GM12878 (cell line): Measurements from ENCODE around the gene KCNG3. TPM values are rescaled to one million over a fixed set of nuclear protein-coding genes. Genes with fewer than 3 reads are reported as not detected.

ENCODE experiments used
- ATAC-seq: fragments of 200-7000 bp; cut with Tn5 transposase; 3 replicates; pipeline ENCODE4 v1.9.1; 2020; ENCODE audit warnings: mild to moderate bottlenecking, moderate library complexity
- BruUV-seq: library from RNA; stranded (reverse); fragments of 400-500 nt; replicated peaks from 2 replicates; lab custom pipeline; 2021; lab: Mats Ljungman, UMichigan
- CTCF ChIA-PET: fragments of 300-600 bp; sonication (Branson Sonifier 250); formaldehyde crosslinking; extraction: SDS; loops from one replicate; lab custom pipeline; 2021; ENCODE audit warnings: inconsistent platforms; lab: Yijun Ruan, JAX
- POLR2A ChIA-PET: fragments of 350-600 bp; formaldehyde crosslinking; extraction: SDS; loops from one replicate; lab custom pipeline; 2021; ENCODE audit warnings: inconsistent platforms; lab: Charles Lee
- RAD21 ChIA-PET: fragments of 300-600 bp; sonication (Branson Sonifier 250); formaldehyde crosslinking; loops from one replicate; lab custom pipeline; 2023; ENCODE audit warnings: antibody characterized with exemption; ENCODE audit not compliant: unreplicated experiment; lab: Charles Lee
- SMC1A ChIA-PET: fragments of 300-600 bp; sonication (Branson Sonifier 250); formaldehyde crosslinking; loops from one replicate; lab custom pipeline; 2023; ENCODE audit not compliant: unreplicated experiment, uncharacterized antibody; lab: Charles Lee
- DNase-seq: peaks from one replicate; pipeline ENCODE4 v3.0.0-alpha.2; 2011; ENCODE audit warnings: low read depth, low spot score
- FAIRE-seq: peaks from 3 replicates; lab custom pipeline; 2011; peaks lifted over from hg19 to GRCh38; lab: Jason Lieb, UNC
- H2AFZ ChIP-seq: 2 replicates; pipeline ENCODE4 v1.6.0; 2011; ENCODE audit warnings: low read depth, low read length, control low read depth; ENCODE audit not compliant: control insufficient read depth
- H3K27ac ChIP-seq: 2 replicates; pipeline ENCODE4 v1.5.1; 2011; ENCODE audit warnings: control low read depth; ENCODE audit not compliant: control insufficient read depth, insufficient read depth
- H3K27me3 ChIP-seq, 2 experiments: replicated peaks in 1 of 2; 2 replicates each; pipeline versions ENCODE4 v1.6.0 to v1.6.1; 2011; ENCODE audit warnings: low read length in 1 of 2; ENCODE audit not compliant: control insufficient read depth in 2 of 2, insufficient read depth in 2 of 2
- H3K36me3 ChIP-seq, 2 experiments: 2 replicates each; pipeline ENCODE4 v1.5.1; 2011; ENCODE audit warnings: low read length in 1 of 2; ENCODE audit not compliant: control insufficient read depth in 2 of 2, insufficient read depth in 2 of 2
- H3K4me1 ChIP-seq: 2 replicates; pipeline ENCODE4 v1.6.1; 2011; ENCODE audit warnings: mild to moderate bottlenecking, low read length, moderate library complexity, mixed read lengths; ENCODE audit not compliant: control insufficient read depth, insufficient read depth
- H3K4me2 ChIP-seq: 2 replicates; pipeline ENCODE4 v1.6.0; 2011; ENCODE audit warnings: control low read depth; ENCODE audit not compliant: control insufficient read depth, insufficient read depth
- H3K4me3 ChIP-seq: fragments of 200-600 bp; sonication (generic); 2 replicates; pipeline ENCODE4 v1.5.1; 2016
- H3K79me2 ChIP-seq: 2 replicates; pipeline ENCODE4 v1.6.0; 2011; ENCODE audit warnings: low read length; ENCODE audit not compliant: control insufficient read depth, insufficient read depth
- H3K9ac ChIP-seq: 2 replicates; pipeline ENCODE4 v1.8.0; 2011; ENCODE audit warnings: low read length, control low read depth, mixed read lengths; ENCODE audit not compliant: control insufficient read depth, insufficient read depth
- H3K9me3 ChIP-seq: replicated peaks from 3 replicates; pipeline ENCODE4 v1.5.1; 2011; ENCODE audit warnings: mild to moderate bottlenecking, low read length; ENCODE audit not compliant: control insufficient read depth, insufficient read depth
- H4K20me1 ChIP-seq: 2 replicates; pipeline ENCODE4 v1.6.0; 2011; ENCODE audit not compliant: control insufficient read depth, insufficient read depth
- GABPA ChIP-seq: IDR thresholded peaks from 2 replicates; pipeline ENCODE4 v1.6.1; 2014; ENCODE audit warnings: antibody characterized with exemption, low read depth, mild to moderate bottlenecking, inconsistent platforms
- HDAC6 ChIP-seq: fragments of 200-600 bp; sonication (generic); IDR thresholded peaks from one replicate; pipeline ENCODE4 v1.8.0; 2017; ENCODE audit warnings: antibody characterized with exemption; ENCODE audit not compliant: unreplicated experiment
- IKZF2 ChIP-seq, 2 experiments: fragments of 450-650 bp; IDR thresholded peaks; 2 replicates each; pipeline ENCODE4 v1.6.1; 2017; ENCODE audit warnings: mild to moderate bottlenecking in 2 of 2, moderate library complexity in 2 of 2
- LARP7 ChIP-seq: fragments of 450-650 bp; IDR thresholded peaks from 2 replicates; pipeline ENCODE4 v1.6.1; 2017; ENCODE audit warnings: mild to moderate bottlenecking
- MTA3 ChIP-seq: IDR thresholded peaks from 2 replicates; pipeline ENCODE4 v1.6.1; 2012; ENCODE audit warnings: low read length, inconsistent platforms, borderline replicate concordance
- NR2C2 ChIP-seq: IDR thresholded peaks from 2 replicates; pipeline ENCODE4 v1.6.1; 2011; ENCODE audit warnings: borderline replicate concordance, low read depth; ENCODE audit not compliant: control insufficient read depth, insufficient read length
- NRF1 ChIP-seq: conservative IDR thresholded peaks from 2 replicates; pipeline ENCODE4 v1.6.1; 2011; ENCODE audit warnings: mild to moderate bottlenecking, low read depth, low read length, improper control_type of control experiment
- PAX8 ChIP-seq: fragments of 450-650 bp; IDR thresholded peaks from 2 replicates; pipeline ENCODE4 v1.6.1; 2017; ENCODE audit warnings: mild to moderate bottlenecking, moderate library complexity
- SMARCA5 ChIP-seq: fragments of 450-650 bp; IDR thresholded peaks from 2 replicates; pipeline ENCODE4 v1.6.1; 2017; ENCODE audit warnings: mild to moderate bottlenecking
- STAT3 ChIP-seq: IDR thresholded peaks from 2 replicates; pipeline ENCODE4 v1.6.1; 2011; ENCODE audit warnings: low read depth, low read length, improper control_type of control experiment
- WRNIP1 ChIP-seq: IDR thresholded peaks from 2 replicates; pipeline ENCODE4 v1.6.1; 2011; ENCODE audit warnings: low read depth, low read length, improper control_type of control experiment, borderline replicate concordance
- YY1 ChIP-seq: IDR thresholded peaks from 2 replicates; pipeline ENCODE4 v1.6.1; 2011; ENCODE audit warnings: low read depth, mild to moderate bottlenecking, low read length
- ZNF622 ChIP-seq: fragments of 450-650 bp; IDR thresholded peaks from 2 replicates; pipeline ENCODE4 v1.6.1; 2017; ENCODE audit warnings: mild to moderate bottlenecking, inconsistent platforms
- WGBS: methylation state at CpG from one replicate; pipeline ENCODE4 v1.1.6; 2016; ENCODE audit warnings: low lambda C conversion rate; ENCODE audit not compliant: insufficient replicate concordance, insufficient coverage; ENCODE audit errors: missing lambda C conversion rate; 5-methylcytosine and 5-hydroxymethylcytosine counted together
- in situ Hi-C: fragments of 300-500 bp; cut with MboI; formaldehyde crosslinking; loops from 9 replicates; pipeline ENCODE4 v1.14.3; 2018; ENCODE audit warnings: mixed read lengths
- intact Hi-C: fragments of 100-400 bp; cut with micrococcal nuclease; formaldehyde crosslinking; loops from one replicate; pipeline ENCODE4 v1.14.2; 2022; ENCODE audit not compliant: unreplicated experiment
- polyA plus RNA-seq, 11 experiments: library from polyadenylated mRNA; depleted of rRNA in 4 of 11; unstranded in 6 of 11; stranded (reverse) in 5 of 11; fragments of >200 nt; fragmentation: Nextera tagmentation in 4 of 11; fragmentation: Illumina TruSeq in 1 of 11; extraction: Ambion mirVana in 4 of 11; extraction: Trizol in 1 of 11; gene quantifications; 1 replicate in 1 of 11; 2 replicates in 10 of 11; pipeline versions ENCODE4 v1.2.1 to v1.2.3, GENCODE V29; 2011 to 2016; ENCODE audit warnings: inconsistent platforms in 2 of 11, missing spikeins in 2 of 11, low read depth in 1 of 11
- total RNA-seq, 4 experiments: library from RNA; depleted of rRNA in 3 of 4; stranded (reverse); fragments of >200 nt in 3 of 4; fragmentation: Illumina TruSeq in 1 of 4; extraction: Trizol in 1 of 4; gene quantifications; 2 replicates each; pipeline versions ENCODE4 v1.2.1 to v1.2.3, GENCODE V29; 2013 to 2021
- TF ChIP-seq, protein P1 (sequence below), 3 experiments: IDR thresholded peaks in 2 of 3; conservative IDR thresholded peaks in 1 of 3; 2 replicates each; pipeline ENCODE4 v1.5.1; 2011; ENCODE audit warnings: low read depth in 3 of 3, low read length in 3 of 3, mild to moderate bottlenecking in 3 of 3, control low read depth in 2 of 3, moderate library complexity in 2 of 3, inconsistent platforms in 1 of 3, mixed read lengths in 1 of 3; ENCODE audit not compliant: control insufficient read depth in 2 of 3, insufficient read depth in 1 of 3; ENCODE audit errors: extremely low read depth in 1 of 3
- TF ChIP-seq, protein P2 (sequence below): fragments of 450-650 bp; IDR thresholded peaks from 2 replicates; pipeline ENCODE4 v1.6.1; 2017; ENCODE audit warnings: mild to moderate bottlenecking, moderate library complexity
- TF ChIP-seq, protein P3 (sequence below): fragments of 450-650 bp; IDR thresholded peaks from 2 replicates; pipeline ENCODE4 v1.6.1; 2016; ENCODE audit warnings: mild to moderate bottlenecking

The KCNG3 gene
- total and polyA plus RNA-seq, 10 of the 15 experiments (the other 5 are each of a cell fraction or from before 2014, with no cell fraction given): 0.01 to 0.06 (median 0.04) TPM; not detected in 4

DNA sequence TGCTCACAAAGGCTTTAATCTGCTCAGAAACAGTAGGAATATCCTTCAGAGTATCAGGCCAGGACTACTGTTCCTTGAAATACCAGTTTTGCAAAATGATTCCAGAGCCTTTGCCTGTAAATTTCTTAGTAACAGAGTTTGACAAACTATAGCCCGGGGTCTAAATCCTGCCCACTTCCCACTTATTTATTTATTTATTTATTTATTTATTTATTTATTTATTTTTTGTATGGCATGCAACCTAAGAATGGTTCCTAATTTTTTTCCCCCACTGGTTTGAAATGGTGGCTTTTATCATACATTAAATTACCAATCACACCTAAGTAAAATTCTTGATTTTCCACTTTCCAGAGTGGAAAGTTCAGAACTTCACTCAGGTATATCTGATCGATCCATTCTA lies 45.6 kb downstream of the KCNG3 start:
- Histone ChIP-seq H3K36me3 (no peaks in the 10 kb centered on the region), H3K9ac (no peak overlapping the region), H3K27me3 (peaks cover 0 to 2% of the 10 kb centered on the region in 2 experiments; a peak in 1 of 4 replicates), H3K27ac (no peak overlapping the region), H3K4me3 (no peak overlapping the region), H4K20me1 (no peaks in the 10 kb centered on the region), H3K4me1 (no peaks in the 10 kb centered on the region), H3K9me3 (no peaks in the 10 kb centered on the region), H3K79me2 (no peaks in the 10 kb centered on the region), H3K4me2 (no peak overlapping the region), H2AFZ (no peak overlapping the region)
- no peak for ATAC-seq
- no peak for FAIRE-seq
- no peak for TF ChIP-seq LARP7
- TF ChIP-seq HDAC6: no peak
- TF ChIP-seq GABPA: no peak
- TF ChIP-seq, protein P1, sequence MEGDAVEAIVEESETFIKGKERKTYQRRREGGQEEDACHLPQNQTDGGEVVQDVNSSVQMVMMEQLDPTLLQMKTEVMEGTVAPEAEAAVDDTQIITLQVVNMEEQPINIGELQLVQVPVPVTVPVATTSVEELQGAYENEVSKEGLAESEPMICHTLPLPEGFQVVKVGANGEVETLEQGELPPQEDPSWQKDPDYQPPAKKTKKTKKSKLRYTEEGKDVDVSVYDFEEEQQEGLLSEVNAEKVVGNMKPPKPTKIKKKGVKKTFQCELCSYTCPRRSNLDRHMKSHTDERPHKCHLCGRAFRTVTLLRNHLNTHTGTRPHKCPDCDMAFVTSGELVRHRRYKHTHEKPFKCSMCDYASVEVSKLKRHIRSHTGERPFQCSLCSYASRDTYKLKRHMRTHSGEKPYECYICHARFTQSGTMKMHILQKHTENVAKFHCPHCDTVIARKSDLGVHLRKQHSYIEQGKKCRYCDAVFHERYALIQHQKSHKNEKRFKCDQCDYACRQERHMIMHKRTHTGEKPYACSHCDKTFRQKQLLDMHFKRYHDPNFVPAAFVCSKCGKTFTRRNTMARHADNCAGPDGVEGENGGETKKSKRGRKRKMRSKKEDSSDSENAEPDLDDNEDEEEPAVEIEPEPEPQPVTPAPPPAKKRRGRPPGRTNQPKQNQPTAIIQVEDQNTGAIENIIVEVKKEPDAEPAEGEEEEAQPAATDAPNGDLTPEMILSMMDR (IDR thresholded peaks at IDR 0.05 in 2 of 3, conservative IDR thresholded peaks at IDR 0.05 in 1 of 3; ENCODE audit: control insufficient read depth in 2 of 3, extremely low read depth in 1 of 3, insufficient read depth in 1 of 3, low read depth in 3 of 3, low read length in 3 of 3): no peak
- TF ChIP-seq PAX8: no peak
- TF ChIP-seq YY1: no peak
- no peak for TF ChIP-seq STAT3
- no peak for TF ChIP-seq NRF1
- no peak for TF ChIP-seq WRNIP1
- no peak for TF ChIP-seq NR2C2
- TF ChIP-seq, protein P2, sequence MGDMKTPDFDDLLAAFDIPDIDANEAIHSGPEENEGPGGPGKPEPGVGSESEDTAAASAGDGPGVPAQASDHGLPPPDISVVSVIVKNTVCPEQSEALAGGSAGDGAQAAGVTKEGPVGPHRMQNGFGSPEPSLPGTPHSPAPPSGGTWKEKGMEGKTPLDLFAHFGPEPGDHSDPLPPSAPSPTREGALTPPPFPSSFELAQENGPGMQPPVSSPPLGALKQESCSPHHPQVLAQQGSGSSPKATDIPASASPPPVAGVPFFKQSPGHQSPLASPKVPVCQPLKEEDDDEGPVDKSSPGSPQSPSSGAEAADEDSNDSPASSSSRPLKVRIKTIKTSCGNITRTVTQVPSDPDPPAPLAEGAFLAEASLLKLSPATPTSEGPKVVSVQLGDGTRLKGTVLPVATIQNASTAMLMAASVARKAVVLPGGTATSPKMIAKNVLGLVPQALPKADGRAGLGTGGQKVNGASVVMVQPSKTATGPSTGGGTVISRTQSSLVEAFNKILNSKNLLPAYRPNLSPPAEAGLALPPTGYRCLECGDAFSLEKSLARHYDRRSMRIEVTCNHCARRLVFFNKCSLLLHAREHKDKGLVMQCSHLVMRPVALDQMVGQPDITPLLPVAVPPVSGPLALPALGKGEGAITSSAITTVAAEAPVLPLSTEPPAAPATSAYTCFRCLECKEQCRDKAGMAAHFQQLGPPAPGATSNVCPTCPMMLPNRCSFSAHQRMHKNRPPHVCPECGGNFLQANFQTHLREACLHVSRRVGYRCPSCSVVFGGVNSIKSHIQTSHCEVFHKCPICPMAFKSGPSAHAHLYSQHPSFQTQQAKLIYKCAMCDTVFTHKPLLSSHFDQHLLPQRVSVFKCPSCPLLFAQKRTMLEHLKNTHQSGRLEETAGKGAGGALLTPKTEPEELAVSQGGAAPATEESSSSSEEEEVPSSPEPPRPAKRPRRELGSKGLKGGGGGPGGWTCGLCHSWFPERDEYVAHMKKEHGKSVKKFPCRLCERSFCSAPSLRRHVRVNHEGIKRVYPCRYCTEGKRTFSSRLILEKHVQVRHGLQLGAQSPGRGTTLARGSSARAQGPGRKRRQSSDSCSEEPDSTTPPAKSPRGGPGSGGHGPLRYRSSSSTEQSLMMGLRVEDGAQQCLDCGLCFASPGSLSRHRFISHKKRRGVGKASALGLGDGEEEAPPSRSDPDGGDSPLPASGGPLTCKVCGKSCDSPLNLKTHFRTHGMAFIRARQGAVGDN: no peak
- no peak for TF ChIP-seq MTA3
- TF ChIP-seq, protein P3, sequence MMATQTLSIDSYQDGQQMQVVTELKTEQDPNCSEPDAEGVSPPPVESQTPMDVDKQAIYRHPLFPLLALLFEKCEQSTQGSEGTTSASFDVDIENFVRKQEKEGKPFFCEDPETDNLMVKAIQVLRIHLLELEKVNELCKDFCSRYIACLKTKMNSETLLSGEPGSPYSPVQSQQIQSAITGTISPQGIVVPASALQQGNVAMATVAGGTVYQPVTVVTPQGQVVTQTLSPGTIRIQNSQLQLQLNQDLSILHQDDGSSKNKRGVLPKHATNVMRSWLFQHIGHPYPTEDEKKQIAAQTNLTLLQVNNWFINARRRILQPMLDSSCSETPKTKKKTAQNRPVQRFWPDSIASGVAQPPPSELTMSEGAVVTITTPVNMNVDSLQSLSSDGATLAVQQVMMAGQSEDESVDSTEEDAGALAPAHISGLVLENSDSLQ: no peak
- no peak for TF ChIP-seq ZNF622
- TF ChIP-seq SMARCA5: no peak
- no peak for TF ChIP-seq IKZF2 (IDR thresholded peaks at IDR 0.05)
- no peak for DNase-seq
- intact Hi-C loops (no loop called here), in situ Hi-C loops (no loop called here)
- ChIA-PET RAD21 (no interaction called here), CTCF (no interaction called here), SMC1A (no interaction called here), POLR2A (no interaction called here)
- BruUV-seq: no TSS peak
- 45% methylated on average over 2 of the region's 2 CpGs for WGBS
